Neutrophil (primary cell): Measurements from ENCODE around the gene ORAI2.

Experiments used
- H3K27ac ChIP-seq: fragments of 200-600 bp; sonication (generic); 2 replicates; pipeline ENCODE4 v1.5.1; 2016; ENCODE audit warnings: mild to moderate bottlenecking, moderate library complexity
- H3K27me3 ChIP-seq: fragments of 200-600 bp; sonication (generic); 2 replicates; pipeline ENCODE4 v1.6.0; 2016; ENCODE audit warnings: mild to moderate bottlenecking
- H3K36me3 ChIP-seq: fragments of 200-600 bp; sonication (generic); 2 replicates; pipeline ENCODE4 v1.5.1; 2017
- H3K4me1 ChIP-seq, 2 experiments: fragments of 200-600 bp in 1 of 2; sonication (generic) in 1 of 2; 1 replicate in 1 of 2; 2 replicates in 1 of 2; pipeline versions ENCODE4 v1.5.1 to v1.6.1; 2013 to 2016; ENCODE audit warnings: low read depth in 1 of 2, low read length in 1 of 2, mild to moderate bottlenecking in 1 of 2, moderate library complexity in 1 of 2; ENCODE audit not compliant: control insufficient read depth in 1 of 2, insufficient read depth in 1 of 2
- H3K4me3 ChIP-seq, 2 experiments: fragments of 200-600 bp in 1 of 2; sonication (generic) in 1 of 2; 1 replicate in 1 of 2; 2 replicates in 1 of 2; pipeline ENCODE4 v1.5.1; 2013 to 2016; ENCODE audit warnings: low read depth in 1 of 2, low read length in 1 of 2, mild to moderate bottlenecking in 1 of 2, moderate library complexity in 1 of 2
- H3K9me3 ChIP-seq: fragments of 200-600 bp; sonication (generic); 2 replicates; pipeline ENCODE4 v1.5.1; 2016
- TF ChIP-seq, protein P1 (sequence below): fragments of 200-600 bp; sonication (generic); IDR thresholded peaks from 2 replicates; pipeline ENCODE4 v1.5.1; 2016; ENCODE audit warnings: antibody characterized with exemption

The ORAI2 gene

DNA sequence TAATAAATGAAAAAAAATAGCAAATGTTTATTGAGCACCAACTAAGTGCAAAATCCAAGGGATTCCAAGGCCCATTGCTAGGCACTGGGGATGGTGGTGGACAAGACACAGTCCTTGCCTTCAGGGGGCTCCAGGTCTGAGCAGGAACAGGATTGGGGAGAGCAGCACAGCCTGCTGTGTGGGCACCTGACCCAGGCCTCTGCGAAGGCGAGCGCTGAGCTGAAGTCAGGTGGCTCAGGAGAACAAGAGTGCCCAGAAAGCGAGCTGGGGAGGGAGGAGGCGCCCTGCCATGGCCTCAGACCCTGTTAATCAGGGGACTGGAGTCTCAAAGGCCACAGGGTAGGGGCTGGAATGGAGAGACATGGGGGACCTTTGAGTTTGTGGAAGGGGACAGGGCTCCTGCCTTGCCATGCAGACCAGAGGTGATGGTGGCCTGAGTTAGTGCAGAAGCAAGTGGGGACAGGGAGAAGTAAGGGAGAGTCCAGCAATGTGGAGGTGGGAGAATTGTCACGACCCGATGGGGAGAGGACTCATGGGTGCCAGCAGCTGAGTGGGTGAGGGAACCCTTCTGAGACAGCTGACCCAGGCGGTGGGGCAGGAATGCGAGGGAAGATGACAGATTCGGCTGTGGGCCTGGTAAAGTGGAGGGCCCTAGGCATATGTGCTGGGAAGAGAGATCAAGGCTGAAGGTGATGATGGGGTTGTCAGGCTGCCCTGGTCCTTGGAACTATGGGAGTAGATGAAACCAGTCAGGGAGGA, 4.1 kb upstream of the ORAI2 start:
- Histone ChIP-seq H3K9me3 (no peaks in the 10 kb centered on the region), H3K4me1 (peaks cover 88 to 90% of the 10 kb centered on the region in 2 experiments)
- TF ChIP-seq, protein P1, sequence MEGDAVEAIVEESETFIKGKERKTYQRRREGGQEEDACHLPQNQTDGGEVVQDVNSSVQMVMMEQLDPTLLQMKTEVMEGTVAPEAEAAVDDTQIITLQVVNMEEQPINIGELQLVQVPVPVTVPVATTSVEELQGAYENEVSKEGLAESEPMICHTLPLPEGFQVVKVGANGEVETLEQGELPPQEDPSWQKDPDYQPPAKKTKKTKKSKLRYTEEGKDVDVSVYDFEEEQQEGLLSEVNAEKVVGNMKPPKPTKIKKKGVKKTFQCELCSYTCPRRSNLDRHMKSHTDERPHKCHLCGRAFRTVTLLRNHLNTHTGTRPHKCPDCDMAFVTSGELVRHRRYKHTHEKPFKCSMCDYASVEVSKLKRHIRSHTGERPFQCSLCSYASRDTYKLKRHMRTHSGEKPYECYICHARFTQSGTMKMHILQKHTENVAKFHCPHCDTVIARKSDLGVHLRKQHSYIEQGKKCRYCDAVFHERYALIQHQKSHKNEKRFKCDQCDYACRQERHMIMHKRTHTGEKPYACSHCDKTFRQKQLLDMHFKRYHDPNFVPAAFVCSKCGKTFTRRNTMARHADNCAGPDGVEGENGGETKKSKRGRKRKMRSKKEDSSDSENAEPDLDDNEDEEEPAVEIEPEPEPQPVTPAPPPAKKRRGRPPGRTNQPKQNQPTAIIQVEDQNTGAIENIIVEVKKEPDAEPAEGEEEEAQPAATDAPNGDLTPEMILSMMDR, result no peak

DNA sequence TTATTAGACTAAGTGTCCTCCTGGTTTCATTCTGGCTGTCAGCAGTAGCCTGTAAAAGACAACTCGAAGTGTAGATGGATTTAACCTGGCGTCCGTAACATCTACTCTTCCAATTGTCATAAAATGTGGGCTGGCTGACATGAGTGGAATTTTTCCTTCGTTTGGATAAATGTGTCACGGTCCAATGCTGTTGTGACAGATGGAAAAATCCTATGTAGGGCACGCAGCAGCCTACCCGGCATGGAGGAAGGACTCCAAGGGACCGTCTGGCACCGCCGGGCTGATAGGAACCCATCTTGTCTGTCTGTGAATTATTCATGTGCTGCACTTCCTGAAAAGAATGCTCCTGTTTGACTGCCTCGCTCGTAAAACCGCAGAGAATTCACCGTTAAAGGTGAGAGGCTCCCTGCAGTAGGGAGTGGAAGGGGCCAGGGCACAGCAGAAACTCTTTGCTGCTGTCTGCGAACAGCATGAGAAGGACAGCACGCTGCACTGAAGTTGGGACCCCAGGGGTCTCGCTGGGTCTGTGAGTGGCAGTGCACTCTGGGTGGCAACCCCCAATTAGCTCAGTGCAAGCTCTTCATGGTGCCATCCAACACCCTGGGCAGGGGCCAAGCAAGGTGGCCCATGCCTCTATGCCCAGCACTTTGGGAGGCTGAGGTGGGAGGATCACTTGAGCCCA, 1.6 kb upstream of the ORAI2 start:
- peak overlapping the region; percentile 99 for H3K27ac ChIP-seq
- H3K27me3 ChIP-seq, result no peaks in the 10 kb centered on the region
- H3K36me3 ChIP-seq, result peaks cover 10% of the 10 kb centered on the region
- TF ChIP-seq, protein P1, result no peak
- H3K4me1 ChIP-seq, result peaks cover 88 to 89% of the 10 kb centered on the region in 2 experiments
- peak overlapping the region; percentile 88 to 95 for H3K4me3 ChIP-seq
- no peaks in the 10 kb centered on the region for H3K9me3 ChIP-seq

More for the DNA sequence above, 4.1 kb upstream of the ORAI2 start:
- Histone ChIP-seq H3K27me3 (no peaks in the 10 kb centered on the region), H3K36me3 (no peaks in the 10 kb centered on the region), H3K4me3 (peak overlapping the region; percentile 88 to 95), H3K27ac (peak overlapping the region; percentile 99)

DNA sequence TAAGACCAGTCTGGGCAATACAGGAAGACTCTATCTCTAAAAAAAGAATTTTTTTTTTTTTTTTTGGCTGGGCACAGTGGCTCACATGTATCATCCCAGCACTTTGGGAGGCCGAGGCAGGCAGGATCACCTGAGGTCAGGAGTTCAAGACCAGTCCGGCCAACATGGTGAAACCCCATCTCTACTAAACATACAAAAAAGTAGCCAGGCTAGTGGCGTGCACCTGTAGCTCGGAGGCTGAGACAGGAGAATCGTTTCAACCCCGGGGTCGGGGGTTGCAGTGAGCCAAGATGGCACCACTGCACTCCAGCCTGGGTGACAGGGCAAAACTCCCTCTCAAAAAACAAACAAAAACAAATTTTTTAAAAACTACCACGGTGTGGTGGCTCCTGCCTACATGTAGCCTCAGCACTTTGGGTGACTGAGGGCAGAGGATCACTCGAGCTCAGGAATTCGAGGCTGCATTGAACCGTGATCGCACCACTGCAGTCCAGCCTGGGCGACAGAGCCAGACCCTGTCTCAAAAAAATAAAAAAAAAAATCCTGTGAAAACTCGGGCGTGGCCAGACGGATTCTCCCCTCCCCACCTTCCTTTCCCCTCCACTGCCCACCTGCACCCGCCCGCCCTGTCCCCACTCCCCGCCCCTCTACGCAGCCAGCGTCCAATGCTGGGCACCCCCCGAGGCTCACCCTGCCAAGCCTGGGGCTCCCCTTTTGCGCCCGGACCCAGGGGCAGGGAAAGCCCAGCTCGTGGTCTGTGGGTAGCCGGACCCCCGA, 745 bp upstream of the ORAI2 start:
- Histone ChIP-seq H3K4me1 (peaks cover 82% of the 10 kb centered on the region in 2 experiments), H3K27me3 (no peaks in the 10 kb centered on the region), H3K9me3 (no peaks in the 10 kb centered on the region), H3K27ac (peak overlapping the region; percentile 99), H3K36me3 (peaks cover 19% of the 10 kb centered on the region), H3K4me3 (peak overlapping the region; percentile 88 to 95)
- TF ChIP-seq, protein P1, result no peak

DNA sequence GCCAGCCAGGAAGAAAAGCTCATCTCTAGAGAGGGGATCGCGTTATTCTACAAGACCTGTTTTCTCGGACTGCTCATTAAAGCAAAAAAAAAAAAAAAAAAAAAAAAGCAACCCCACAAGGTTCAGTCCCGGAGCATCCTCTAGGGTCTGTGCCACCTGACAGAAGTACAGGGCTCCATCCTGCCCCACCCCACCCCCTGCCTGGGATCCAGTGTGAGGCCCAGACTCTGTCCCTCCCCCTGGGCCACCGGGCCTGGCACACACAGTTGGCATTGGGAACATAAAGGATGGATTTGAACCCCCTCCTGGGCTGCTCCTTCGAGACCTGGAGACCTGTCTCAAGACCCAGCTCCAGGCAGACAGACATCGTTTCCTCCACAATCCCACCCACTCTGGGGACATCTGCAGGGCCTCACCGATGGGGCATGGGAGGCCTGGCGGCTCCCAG, 688 bp downstream of the ORAI2 start:
- no peaks in the 10 kb centered on the region for H3K27me3 ChIP-seq
- peaks cover 33% of the 10 kb centered on the region for H3K36me3 ChIP-seq
- peak overlapping the region; percentile 99 for H3K27ac ChIP-seq
- TF ChIP-seq, protein P1, result no peak
- peak overlapping the region; percentile 88 to 95 for H3K4me3 ChIP-seq
- no peaks in the 10 kb centered on the region for H3K9me3 ChIP-seq
- H3K4me1 ChIP-seq, result peaks cover 68% of the 10 kb centered on the region in 2 experiments

DNA sequence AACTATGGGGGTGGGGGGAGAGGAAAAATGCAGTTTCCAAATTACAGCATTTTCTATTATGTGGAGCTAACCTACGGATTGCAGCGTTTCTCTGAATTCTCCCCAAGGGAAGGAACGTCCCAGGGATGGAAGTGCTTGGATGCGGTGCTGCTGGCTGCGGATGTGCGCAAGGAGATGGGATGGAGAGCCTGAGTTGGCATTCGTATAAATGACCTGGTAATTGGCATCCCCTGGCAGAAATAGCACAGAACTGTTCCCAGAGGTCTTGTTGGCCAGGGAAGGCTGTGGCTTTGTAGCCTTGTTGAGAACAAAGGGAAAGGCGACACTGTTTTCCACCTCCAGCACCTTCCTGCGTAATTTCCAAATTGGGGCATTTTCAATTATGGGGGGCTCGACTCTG, 2.7 kb downstream of the ORAI2 start:
- Histone ChIP-seq H3K27ac (peak overlapping the region; percentile 99), H3K27me3 (no peaks in the 10 kb centered on the region), H3K9me3 (no peaks in the 10 kb centered on the region), H3K4me3 (peak overlapping the region; percentile 13 to 15), H3K36me3 (peaks cover 54% of the 10 kb centered on the region), H3K4me1 (peaks cover 47% of the 10 kb centered on the region in 2 experiments)
- TF ChIP-seq, protein P1, result no peak
